Mesothelial cell of epicardium (in vitro differentiated cells): Measurements from ENCODE around the gene UBE2A. TPM values are rescaled to one million over a fixed set of nuclear protein-coding genes. Genes with fewer than 3 reads are reported as not detected.

Source experiments
- DNase-seq, 2 experiments: peaks; one replicate each; pipeline ENCODE4 v3.0.0; 2021; ENCODE audit warnings: low spot score in 2 of 2; ENCODE audit not compliant: unreplicated experiment in 2 of 2
- H3K27ac Mint-ChIP-seq: 2 replicates; pipeline ENCODE4 v1.8.0; 2021; ENCODE audit warnings: mixed read lengths
- H3K27me3 Mint-ChIP-seq: 2 replicates; pipeline ENCODE4 v1.8.0; 2021; ENCODE audit warnings: low read depth, mixed read lengths
- H3K36me3 Mint-ChIP-seq: 2 replicates; pipeline ENCODE4 v1.8.0; 2021; ENCODE audit warnings: mixed read lengths
- H3K4me1 Mint-ChIP-seq: 2 replicates; pipeline ENCODE4 v1.8.0; 2021; ENCODE audit warnings: mixed read lengths
- H3K4me3 Mint-ChIP-seq: 2 replicates; pipeline ENCODE4 v1.8.0; 2021; ENCODE audit warnings: mild to moderate bottlenecking, moderate library complexity, mixed read lengths
- H3K9me3 Mint-ChIP-seq: 2 replicates; pipeline ENCODE4 v1.8.0; 2021; ENCODE audit warnings: mixed read lengths
- total RNA-seq: library from RNA; stranded (reverse); gene quantifications from 3 replicates; pipeline ENCODE4 v1.2.1, GENCODE V29; 2021
- TF ChIP-seq, protein P1 (sequence below): fragments of 200-600 bp; sonication (generic); IDR thresholded peaks from one replicate; pipeline ENCODE4 v1.5.0; 2021; ENCODE audit warnings: antibody characterized with exemption; ENCODE audit not compliant: unreplicated experiment

The UBE2A gene
- total RNA-seq, 1 donor from 2014 or later = 54.1 TPM

DNA sequence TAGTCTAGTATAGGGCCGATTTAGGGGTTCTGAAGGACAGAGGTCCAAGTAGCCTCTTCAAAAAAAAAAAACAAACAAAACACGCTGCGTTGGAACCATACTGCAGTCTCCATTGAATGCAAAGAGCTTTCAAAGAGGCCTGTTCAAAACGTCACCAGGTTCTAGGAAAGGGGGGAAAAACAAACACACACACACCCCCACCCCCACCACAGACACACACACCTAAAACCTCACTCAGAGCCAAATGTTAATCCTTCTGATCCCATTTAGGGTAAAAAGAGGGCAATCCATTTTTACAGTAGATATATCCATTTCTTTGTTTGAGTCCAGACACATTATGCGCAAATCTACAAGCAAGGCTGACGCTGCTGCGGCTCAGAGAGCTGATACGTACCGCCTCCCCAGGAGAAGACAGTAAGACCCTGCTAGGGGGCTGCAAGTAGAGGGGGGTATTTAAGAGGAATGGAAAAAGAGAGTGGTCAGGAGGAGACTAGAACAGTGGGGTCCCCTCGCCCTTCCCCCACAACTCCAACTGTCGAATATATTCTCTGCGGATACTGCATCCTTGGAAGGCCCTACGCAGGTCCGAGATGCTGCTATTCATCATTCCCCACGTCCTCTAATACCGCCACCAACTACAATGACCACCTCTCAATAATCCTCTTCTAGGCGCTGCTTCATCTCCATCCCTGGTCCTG lies 30.6 kb downstream of the UBE2A start:
- TF ChIP-seq, protein P1, sequence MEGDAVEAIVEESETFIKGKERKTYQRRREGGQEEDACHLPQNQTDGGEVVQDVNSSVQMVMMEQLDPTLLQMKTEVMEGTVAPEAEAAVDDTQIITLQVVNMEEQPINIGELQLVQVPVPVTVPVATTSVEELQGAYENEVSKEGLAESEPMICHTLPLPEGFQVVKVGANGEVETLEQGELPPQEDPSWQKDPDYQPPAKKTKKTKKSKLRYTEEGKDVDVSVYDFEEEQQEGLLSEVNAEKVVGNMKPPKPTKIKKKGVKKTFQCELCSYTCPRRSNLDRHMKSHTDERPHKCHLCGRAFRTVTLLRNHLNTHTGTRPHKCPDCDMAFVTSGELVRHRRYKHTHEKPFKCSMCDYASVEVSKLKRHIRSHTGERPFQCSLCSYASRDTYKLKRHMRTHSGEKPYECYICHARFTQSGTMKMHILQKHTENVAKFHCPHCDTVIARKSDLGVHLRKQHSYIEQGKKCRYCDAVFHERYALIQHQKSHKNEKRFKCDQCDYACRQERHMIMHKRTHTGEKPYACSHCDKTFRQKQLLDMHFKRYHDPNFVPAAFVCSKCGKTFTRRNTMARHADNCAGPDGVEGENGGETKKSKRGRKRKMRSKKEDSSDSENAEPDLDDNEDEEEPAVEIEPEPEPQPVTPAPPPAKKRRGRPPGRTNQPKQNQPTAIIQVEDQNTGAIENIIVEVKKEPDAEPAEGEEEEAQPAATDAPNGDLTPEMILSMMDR = no peak
- peaks cover 3% of the 10 kb centered on the region for H3K36me3 Mint-ChIP-seq
- peaks cover 4% of the 10 kb centered on the region for H3K9me3 Mint-ChIP-seq

DNA sequence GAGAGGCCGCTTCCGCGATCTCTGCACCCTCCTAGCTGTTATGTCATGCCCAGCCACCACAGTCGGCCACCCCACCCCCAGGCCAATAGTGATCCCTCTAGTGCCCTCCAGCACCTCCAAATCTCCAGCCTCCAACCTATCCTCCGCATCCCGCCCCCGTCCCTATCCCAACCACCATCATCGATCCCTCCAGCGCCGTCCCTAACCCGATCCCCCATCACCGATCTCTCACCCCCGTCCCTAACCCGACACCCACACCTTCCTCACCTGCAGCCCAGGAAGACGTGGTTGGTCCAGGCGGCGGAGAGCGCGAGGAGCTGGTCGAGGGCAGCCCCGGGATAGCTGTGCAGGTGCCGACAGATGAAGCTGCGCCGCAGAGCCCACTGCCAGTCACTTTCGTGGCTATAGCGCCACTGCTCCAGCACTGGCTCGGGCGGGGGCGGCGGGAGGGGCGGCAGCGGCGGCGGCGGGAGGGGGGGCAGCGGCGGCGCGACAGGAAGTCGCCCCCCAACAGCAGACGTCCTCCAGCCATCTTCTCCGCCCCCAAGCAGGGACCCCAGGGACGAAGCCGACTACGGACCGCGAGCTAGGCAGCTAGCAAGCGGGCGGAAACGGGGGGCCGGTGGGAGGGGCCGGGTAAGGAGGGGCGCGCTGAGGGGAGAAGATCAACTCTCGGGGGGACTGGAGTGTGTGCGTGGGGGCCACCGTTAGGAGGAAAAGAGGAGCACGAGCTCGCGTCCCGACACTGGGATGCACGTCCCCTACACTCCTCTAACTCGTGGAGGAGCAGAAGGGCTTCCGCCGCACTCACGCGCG lies 31.3 kb downstream of the UBE2A start:
- H3K4me3 Mint-ChIP-seq = peak overlapping the region; percentile 88
- peaks cover 21% of the 10 kb centered on the region for H3K4me1 Mint-ChIP-seq
- peaks cover 10% of the 10 kb centered on the region for H3K9me3 Mint-ChIP-seq
- TF ChIP-seq, protein P1 = no peak
- H3K27ac Mint-ChIP-seq = peak overlapping the region; percentile 96
- DNase-seq = peak; percentile 22 to 39
- peaks cover 3% of the 10 kb centered on the region for H3K36me3 Mint-ChIP-seq
- H3K27me3 Mint-ChIP-seq = no peaks in the 10 kb centered on the region

More for the DNA sequence above, 30.6 kb downstream of the UBE2A start:
- peak overlapping the region; percentile 83 for H3K4me3 Mint-ChIP-seq
- DNase-seq = no peak
- peaks cover 21% of the 10 kb centered on the region for H3K4me1 Mint-ChIP-seq
- no peaks in the 10 kb centered on the region for H3K27me3 Mint-ChIP-seq
- H3K27ac Mint-ChIP-seq = no peak overlapping the region

DNA sequence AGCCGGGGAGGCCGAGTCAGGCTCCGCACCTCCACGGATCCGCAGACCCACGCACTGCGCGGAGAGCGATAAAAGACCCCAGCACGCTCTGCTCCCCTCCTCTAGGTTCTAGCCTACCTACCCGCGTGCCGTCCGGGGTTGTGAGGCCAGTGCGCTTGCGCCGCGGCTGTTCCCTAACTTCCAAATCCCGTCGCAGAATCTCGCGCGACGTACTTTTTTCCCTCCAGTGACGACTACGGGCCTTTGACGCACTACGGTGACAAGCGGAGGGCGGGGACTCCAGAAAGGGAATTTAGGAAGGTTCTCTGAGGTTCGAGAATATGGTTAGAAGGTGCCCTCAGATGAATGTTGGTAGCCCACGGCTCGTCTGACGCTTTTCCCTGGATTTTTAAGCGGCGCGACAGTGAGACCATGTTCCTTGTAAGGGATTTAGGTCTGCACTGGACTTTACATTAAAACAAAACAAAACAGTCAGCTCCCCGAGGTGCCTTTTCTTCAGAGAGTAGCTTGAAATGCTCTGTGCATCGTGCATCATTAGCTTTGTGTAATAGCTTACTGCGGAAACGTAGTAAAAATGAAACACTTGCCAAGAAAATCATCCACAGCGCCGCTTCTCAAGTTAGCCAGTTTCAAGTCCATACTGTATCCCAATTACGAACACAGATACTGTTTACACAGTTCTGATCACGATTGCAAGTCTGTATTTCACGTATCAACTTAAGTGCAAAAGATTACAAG lies 32.1 kb downstream of the UBE2A start, which contains the start of gene NKRF:
Gene NKRF (minus strand): TSS at position 145 of the 738 bp plus-strand sequence.
- DNase-seq = peak; percentile 74 to 85
- Mint-ChIP-seq H3K36me3 (peaks cover 3% of the 10 kb centered on the region), H3K27ac (peak within 1 kb of the TSS; percentile 96), H3K4me1 (peaks cover 21% of the 10 kb centered on the region), H3K4me3 (peak within 1 kb of the TSS; percentile 88), H3K9me3 (peaks cover 12% of the 10 kb centered on the region), H3K27me3 (no peaks in the 10 kb centered on the region)
- TF ChIP-seq, protein P1 = no peak

DNA sequence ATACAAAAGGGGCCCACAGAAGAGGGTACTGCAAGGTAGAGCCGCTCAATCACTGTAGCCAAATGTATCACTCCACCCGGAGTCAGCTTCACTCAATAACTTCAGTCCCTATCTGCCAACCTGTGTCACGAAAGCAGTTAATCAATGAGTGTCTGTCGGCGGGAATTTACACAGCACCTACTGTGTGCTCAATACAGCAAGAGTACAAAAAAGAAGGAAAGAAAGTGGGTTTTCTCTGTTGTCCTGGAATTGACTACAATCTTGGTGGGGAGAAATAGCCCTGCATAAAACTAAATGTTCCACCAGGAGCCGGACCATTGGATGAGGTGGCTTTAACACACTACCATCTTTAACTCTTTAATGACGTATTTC lies 32.6 kb downstream of the UBE2A start:
- H3K27ac Mint-ChIP-seq = peak overlapping the region; percentile 96
- H3K9me3 Mint-ChIP-seq = peaks cover 8% of the 10 kb centered on the region
- H3K27me3 Mint-ChIP-seq = no peaks in the 10 kb centered on the region
- H3K36me3 Mint-ChIP-seq = no peaks in the 10 kb centered on the region
- no peak for DNase-seq
- peaks cover 21% of the 10 kb centered on the region for H3K4me1 Mint-ChIP-seq
- TF ChIP-seq, protein P1 = no peak
- peak overlapping the region; percentile 88 for H3K4me3 Mint-ChIP-seq

DNA sequence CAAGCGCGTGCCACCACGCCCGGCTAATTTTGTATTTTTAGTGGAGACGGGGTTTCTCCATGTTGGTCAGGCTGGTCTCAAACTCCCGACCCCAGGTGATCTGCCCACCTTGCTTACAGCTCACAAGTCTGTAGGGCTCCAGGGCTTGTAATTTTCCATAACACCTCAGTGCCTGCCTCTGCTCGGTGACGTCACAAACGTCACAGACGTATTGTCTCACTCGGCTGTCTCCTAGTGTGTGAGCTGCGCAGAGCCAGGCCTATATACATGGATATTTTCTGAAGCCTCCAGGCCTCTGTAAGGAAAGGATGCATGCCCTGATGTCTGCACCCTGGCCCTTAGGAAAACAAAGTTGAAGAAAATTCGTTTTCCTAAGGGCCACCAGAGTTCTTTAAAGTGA lies 40.4 kb downstream of the UBE2A start:
- Mint-ChIP-seq H3K4me1 (no peaks in the 10 kb centered on the region), H3K36me3 (no peaks in the 10 kb centered on the region), H3K27ac (no peak overlapping the region), H3K9me3 (peaks cover 13% of the 10 kb centered on the region), H3K4me3 (no peak overlapping the region), H3K27me3 (no peaks in the 10 kb centered on the region)
- no peak for DNase-seq
- TF ChIP-seq, protein P1 = no peak
